Nephron progenitor cell (in vitro differentiated cells): Measurements from ENCODE around the gene CD48.

Source experiments
- DNase-seq: peaks from one replicate; pipeline ENCODE4 v3.0.0; 2021
- H3K27ac Mint-ChIP-seq: 2 replicates; pipeline ENCODE4 v1.8.0; 2021; ENCODE audit warnings: mild to moderate bottlenecking, moderate library complexity, mixed read lengths
- H3K27me3 Mint-ChIP-seq: 2 replicates; pipeline ENCODE4 v1.8.0; 2021; ENCODE audit warnings: mild to moderate bottlenecking, low read depth, mixed read lengths; ENCODE audit not compliant: poor library complexity
- H3K36me3 Mint-ChIP-seq: 2 replicates; pipeline ENCODE4 v1.8.0; 2021; ENCODE audit warnings: low read depth, mixed read lengths
- H3K4me1 Mint-ChIP-seq: 2 replicates; pipeline ENCODE4 v1.8.0; 2021; ENCODE audit warnings: mixed read lengths
- H3K4me3 Mint-ChIP-seq: 2 replicates; pipeline ENCODE4 v1.8.0; 2021; ENCODE audit warnings: mild to moderate bottlenecking, moderate library complexity, mixed read lengths
- H3K9me3 Mint-ChIP-seq: 2 replicates; pipeline ENCODE4 v1.8.0; 2021; ENCODE audit warnings: mild to moderate bottlenecking, moderate library complexity, mixed read lengths
- TF ChIP-seq, protein P1 (sequence below): fragments of 200-600 bp; sonication (generic); IDR thresholded peaks from 2 replicates; pipeline ENCODE4 v1.5.0; 2021; ENCODE audit warnings: antibody characterized with exemption

CD48 gene

DNA sequence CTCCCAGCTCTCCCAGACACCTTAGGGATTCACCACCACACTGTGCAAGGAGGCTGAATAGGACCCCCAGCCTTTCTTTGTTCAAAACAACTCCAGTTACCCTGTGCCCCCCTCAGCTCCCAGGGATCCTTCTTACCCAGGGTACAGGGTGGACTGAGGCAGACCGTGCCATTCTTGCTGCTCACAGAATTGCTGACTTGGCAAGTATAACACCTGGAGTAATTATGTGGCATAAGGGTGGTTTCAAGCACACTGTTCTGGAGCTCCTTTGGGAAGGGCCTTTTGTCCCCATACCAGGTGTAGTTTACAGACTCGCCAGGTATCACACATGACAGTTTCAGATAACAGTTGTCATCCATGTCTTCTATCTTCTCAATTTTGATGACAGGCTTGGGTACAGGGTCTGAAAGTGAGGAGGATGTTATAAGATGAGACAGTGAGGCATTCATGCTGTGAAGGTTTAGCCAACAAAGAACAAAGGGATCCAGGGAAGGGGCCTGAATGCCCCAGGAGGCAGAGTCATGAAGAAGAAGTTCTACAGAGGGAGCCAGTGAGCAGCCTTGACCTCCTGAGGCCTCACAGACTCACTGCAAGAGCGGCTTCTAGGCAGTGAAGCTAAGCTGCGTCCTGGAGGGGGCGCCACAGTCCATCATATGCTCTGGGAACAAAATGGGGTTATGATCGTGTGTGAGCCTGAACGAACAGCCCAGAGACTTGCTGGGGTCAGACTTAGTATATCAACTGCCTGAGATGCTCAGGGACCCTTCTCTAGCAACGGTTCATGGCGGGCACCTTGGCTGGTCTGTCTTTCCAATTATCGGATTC, 30.3 kb downstream of the CD48 start:
- peak; percentile 76 for DNase-seq
- Mint-ChIP-seq H3K27me3 (peaks cover 11% of the 10 kb centered on the region), H3K4me3 (no peak overlapping the region), H3K9me3 (peaks cover 5% of the 10 kb centered on the region), H3K36me3 (no peaks in the 10 kb centered on the region), H3K4me1 (peaks cover 4% of the 10 kb centered on the region), H3K27ac (no peak overlapping the region)
- TF ChIP-seq, protein P1, sequence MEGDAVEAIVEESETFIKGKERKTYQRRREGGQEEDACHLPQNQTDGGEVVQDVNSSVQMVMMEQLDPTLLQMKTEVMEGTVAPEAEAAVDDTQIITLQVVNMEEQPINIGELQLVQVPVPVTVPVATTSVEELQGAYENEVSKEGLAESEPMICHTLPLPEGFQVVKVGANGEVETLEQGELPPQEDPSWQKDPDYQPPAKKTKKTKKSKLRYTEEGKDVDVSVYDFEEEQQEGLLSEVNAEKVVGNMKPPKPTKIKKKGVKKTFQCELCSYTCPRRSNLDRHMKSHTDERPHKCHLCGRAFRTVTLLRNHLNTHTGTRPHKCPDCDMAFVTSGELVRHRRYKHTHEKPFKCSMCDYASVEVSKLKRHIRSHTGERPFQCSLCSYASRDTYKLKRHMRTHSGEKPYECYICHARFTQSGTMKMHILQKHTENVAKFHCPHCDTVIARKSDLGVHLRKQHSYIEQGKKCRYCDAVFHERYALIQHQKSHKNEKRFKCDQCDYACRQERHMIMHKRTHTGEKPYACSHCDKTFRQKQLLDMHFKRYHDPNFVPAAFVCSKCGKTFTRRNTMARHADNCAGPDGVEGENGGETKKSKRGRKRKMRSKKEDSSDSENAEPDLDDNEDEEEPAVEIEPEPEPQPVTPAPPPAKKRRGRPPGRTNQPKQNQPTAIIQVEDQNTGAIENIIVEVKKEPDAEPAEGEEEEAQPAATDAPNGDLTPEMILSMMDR = peak; percentile 73

DNA sequence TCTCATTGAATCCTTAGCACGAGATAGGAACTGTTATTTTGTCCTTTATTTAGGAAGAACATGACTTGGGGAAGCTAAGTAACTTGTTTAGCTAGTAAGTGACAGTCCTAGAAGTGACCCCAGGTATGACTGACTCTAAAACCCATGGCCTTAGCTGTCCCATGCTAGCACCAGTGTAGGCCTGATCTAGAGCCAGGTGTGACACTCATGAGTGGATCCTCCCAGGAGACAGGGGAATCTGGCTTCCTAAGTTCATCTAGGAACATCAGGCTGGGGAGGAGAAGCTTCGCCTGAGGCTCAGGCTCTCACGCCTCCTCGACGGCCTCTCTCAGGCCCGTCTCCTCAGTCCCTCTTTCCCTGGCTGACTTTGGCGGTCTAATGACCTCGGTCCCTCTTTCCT, 31.2 kb downstream of the CD48 start:
- no peaks in the 10 kb centered on the region for H3K9me3 Mint-ChIP-seq

DNA sequence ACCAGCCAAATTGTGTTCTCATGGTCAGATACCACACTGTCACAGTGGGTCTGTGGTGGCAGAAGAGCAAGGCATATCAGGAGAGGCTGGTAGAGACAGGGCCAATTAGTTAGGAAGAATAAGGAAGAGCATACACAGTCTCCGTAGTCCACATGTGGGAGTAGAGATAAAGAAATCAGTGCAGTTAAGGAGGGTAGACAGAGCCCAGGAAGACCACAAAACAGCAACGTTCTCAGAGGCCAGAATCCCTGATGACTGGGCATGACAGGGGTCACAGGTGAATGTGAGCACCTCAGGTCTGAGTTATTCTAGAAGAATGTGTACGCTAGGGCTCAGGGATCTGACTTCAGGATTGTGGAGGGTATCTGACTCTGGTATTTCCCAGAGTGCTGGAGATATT, 31.7 kb downstream of the CD48 start:
- Mint-ChIP-seq H3K4me3 (no peak overlapping the region), H3K4me1 (peaks cover 4% of the 10 kb centered on the region), H3K36me3 (no peaks in the 10 kb centered on the region), H3K27me3 (peaks cover 11% of the 10 kb centered on the region), H3K9me3 (no peaks in the 10 kb centered on the region), H3K27ac (no peak overlapping the region)
- TF ChIP-seq, protein P1 = no peak
- DNase-seq = no peak

More for the DNA sequence above, 31.2 kb downstream of the CD48 start:
- no peak for DNase-seq
- Mint-ChIP-seq H3K36me3 (no peaks in the 10 kb centered on the region), H3K27ac (no peak overlapping the region), H3K4me1 (peaks cover 4% of the 10 kb centered on the region), H3K4me3 (no peak overlapping the region), H3K27me3 (peaks cover 11% of the 10 kb centered on the region)
- TF ChIP-seq, protein P1 = no peak

DNA sequence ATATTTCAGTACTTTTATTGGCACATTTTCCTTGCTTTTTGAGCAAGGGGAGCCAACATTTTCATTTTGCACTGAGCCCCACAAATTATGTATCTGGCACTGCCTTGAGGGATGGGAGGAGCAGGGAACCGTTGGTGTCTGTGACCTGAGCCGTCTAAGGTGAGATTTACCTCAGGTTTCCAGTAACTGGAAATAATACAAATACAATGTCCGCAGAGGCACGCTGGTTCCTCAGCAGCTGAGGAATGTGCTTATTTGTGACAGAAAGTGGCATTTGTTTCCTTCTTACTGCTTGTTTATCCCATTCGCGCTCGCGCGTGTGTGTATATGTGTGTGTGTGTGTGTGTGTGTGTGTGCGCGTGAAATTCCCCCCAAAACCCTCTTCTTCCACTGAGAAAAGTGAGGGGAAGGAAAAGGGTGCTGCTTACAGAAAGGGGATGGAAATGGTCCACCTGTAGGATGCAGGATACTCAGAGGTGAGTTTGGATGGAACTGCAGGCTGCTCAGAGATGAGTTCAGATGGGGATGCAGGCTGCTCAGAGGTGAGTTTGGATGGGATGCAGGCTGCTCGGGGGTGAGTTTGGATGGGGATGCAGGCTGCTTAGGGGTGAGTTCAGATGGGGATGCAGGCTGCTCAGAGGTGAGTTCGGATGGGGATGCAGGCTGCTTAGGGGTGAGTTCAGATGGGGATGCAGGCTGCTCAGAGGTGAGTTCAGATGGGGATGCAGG, 34.6 kb downstream of the CD48 start:
- no peak for DNase-seq
- no peak overlapping the region for H3K4me3 Mint-ChIP-seq
- H3K36me3 Mint-ChIP-seq = no peaks in the 10 kb centered on the region
- no peak overlapping the region for H3K27ac Mint-ChIP-seq
- H3K27me3 Mint-ChIP-seq = peaks cover 11% of the 10 kb centered on the region
- H3K4me1 Mint-ChIP-seq = peaks cover 4% of the 10 kb centered on the region
- TF ChIP-seq, protein P1 = no peak
- no peaks in the 10 kb centered on the region for H3K9me3 Mint-ChIP-seq

DNA sequence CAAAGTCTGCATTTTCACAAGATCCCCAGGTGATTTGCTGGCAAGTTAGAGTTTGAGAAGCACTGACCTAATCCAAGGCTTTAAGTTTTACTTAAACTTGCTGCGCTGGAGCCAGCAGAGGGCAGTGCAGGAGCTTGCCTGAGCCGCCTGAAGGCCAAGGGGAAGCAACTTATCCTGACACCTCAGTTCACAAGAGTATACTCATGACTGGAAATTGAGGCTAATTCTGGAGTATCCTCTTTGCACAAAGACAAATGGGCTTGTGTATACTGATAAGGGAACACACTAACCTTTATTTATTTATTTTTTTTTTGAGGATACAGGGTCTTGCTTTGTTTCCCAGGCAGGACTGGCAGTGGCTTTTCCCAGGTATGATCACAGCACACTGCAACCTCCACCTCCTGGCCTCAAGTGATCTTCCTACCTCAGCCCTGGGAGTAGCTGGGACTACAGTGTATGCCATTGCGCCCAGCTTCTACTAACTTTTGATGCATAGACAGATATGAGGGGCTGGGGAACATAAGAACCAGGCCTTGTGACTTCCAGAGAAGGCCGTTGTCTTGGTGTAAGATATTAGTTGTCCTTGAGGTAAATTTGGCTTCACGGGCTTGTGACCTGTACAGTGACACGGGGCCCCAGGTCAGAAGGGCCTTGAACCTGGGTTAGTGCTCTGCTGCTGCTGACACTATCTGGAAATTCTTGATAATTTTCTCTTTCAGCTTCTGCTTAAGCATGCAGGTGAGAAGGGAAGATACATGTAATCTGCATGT, 35.8 kb downstream of the CD48 start:
- H3K27ac Mint-ChIP-seq = no peak overlapping the region
- peak; percentile 71 for DNase-seq
- peaks cover 11% of the 10 kb centered on the region for H3K27me3 Mint-ChIP-seq

More for the DNA sequence above, 35.8 kb downstream of the CD48 start:
- Mint-ChIP-seq H3K9me3 (no peaks in the 10 kb centered on the region), H3K36me3 (no peaks in the 10 kb centered on the region), H3K4me1 (no peaks in the 10 kb centered on the region), H3K4me3 (no peak overlapping the region)
- TF ChIP-seq, protein P1 = peak; percentile 76
